ENCODE data around the gene SNX11.

- TF ChIP-seq CTCF (IDR thresholded peaks at IDR 0.05) (no peak), EP300 (IDR thresholded peaks at IDR 0.05) (no peak), POLR2A (IDR thresholded peaks at IDR 0.05) (no peak), POLR2AphosphoS5 (IDR thresholded peaks at IDR 0.05) (no peak)
These were observed 55.5 kb downstream of the SNX11 start for GRCh38 chr17:48162946-48163506.

Data from stomach (tissue), 4 donors.